Mesodermal cell (in vitro differentiated cells): ENCODE data around the gene SPATA9.
"Not testable (repeated sequence)": the region's sequence is repeated elsewhere in the genome, so short reads cannot be mapped to it uniquely, and the experiment has no call there.

Experiments
- H3K27ac ChIP-seq: 2 replicates; pipeline ENCODE4 v1.7.0; 2013; ENCODE audit warnings: mild to moderate bottlenecking, low read depth, low read length, moderate library complexity; ENCODE audit not compliant: severe bottlenecking
- H3K36me3 ChIP-seq: 2 replicates; pipeline ENCODE4 v1.7.1; 2013; ENCODE audit warnings: mild to moderate bottlenecking, low read length, moderate library complexity; ENCODE audit not compliant: control insufficient read depth, insufficient read depth
- H3K4me1 ChIP-seq: one replicate; pipeline ENCODE4 v1.7.1; 2013; ENCODE audit warnings: mild to moderate bottlenecking, low read length; ENCODE audit not compliant: insufficient read depth, control insufficient read depth, poor library complexity, severe bottlenecking
- H3K4me3 ChIP-seq: 2 replicates; pipeline ENCODE4 v1.7.0; 2013; ENCODE audit warnings: low read length, control low read depth, mild to moderate bottlenecking; ENCODE audit not compliant: insufficient read depth, poor library complexity, severe bottlenecking; ENCODE audit errors: extremely low read depth
- H3K9me3 ChIP-seq: 2 replicates; pipeline ENCODE4 v1.7.1; 2013; ENCODE audit warnings: mild to moderate bottlenecking, low read length, moderate library complexity; ENCODE audit not compliant: control insufficient read depth
- WGBS, 2 experiments: methylation state at CpG; one replicate each; pipeline ENCODE4 v1.1.5; 2013; ENCODE audit warnings: missing lambda C conversion rate in 2 of 2; ENCODE audit not compliant: insufficient coverage in 2 of 2; 5-methylcytosine and 5-hydroxymethylcytosine counted together

SPATA9 gene

GRCh38 chr5:95706196-95706595 is 23.4 kb upstream of the SPATA9 start:
- H3K4me1 ChIP-seq: peaks cover 10% of the 10 kb centered on the region
- no CpG with 5 or more reads among the region's 5 CpGs for WGBS, 2 experiments
- H3K27ac ChIP-seq, H3K4me3 ChIP-seq, H3K36me3 ChIP-seq, H3K9me3 ChIP-seq: not testable (repeated sequence)

GRCh38 chr5:95704150-95704549 is 21.4 kb upstream of the SPATA9 start:
- Histone ChIP-seq H3K9me3 (no peaks in the 10 kb centered on the region), H3K4me1 (peaks cover 3% of the 10 kb centered on the region), H3K36me3 (no peaks in the 10 kb centered on the region), H3K27ac (no peak overlapping the region), H3K4me3 (no peak overlapping the region)
- WGBS, 2 experiments: no CpG with 5 or more reads among the region's 1 CpG

DNA sequence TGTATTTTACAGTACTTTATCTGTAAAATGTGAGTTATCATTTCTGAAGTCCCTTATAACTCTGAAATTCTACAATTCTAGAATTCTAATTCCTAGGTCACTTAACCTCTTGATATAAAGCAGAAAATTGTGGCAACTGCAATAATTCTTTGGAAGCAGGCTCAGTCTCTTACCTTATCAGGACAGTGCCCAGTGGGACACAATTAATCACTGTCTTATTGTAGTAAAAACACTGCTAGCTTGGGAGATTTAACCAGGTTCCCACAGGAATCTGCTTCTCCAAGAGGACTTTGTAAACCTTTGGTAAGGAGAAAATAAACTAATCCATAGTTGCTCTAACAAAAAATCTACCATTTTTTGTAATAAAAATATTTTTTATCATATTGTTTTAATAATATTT is 18.3 kb upstream of the SPATA9 start:
- Histone ChIP-seq H3K4me1 (peaks cover 15% of the 10 kb centered on the region), H3K27ac (no peak overlapping the region), H3K36me3 (no peaks in the 10 kb centered on the region), H3K9me3 (no peaks in the 10 kb centered on the region), H3K4me3 (no peak overlapping the region)

- no peaks in the 10 kb centered on the region for H3K36me3 ChIP-seq
- 100% methylated on average over 1 of the region's 1 CpG for WGBS, 2 experiments
- no peak overlapping the region for H3K27ac ChIP-seq
Measured at GRCh38 chr5:95699337-95699736, 16.5 kb upstream of the SPATA9 start.

GRCh38 chr5:95697781-95698681 is 15.2 kb upstream of the SPATA9 start:
- WGBS, 2 experiments: 48 to 79% methylated on average over 2 to 5 of the region's 7 CpGs
- Histone ChIP-seq H3K9me3 (no peaks in the 10 kb centered on the region), H3K27ac (peak overlapping the region; percentile 95), H3K4me1 (peaks cover 15% of the 10 kb centered on the region), H3K4me3 (no peak overlapping the region), H3K36me3 (no peaks in the 10 kb centered on the region)

More at GRCh38 chr5:95699337-95699736, 16.5 kb upstream of the SPATA9 start:
- H3K4me3 ChIP-seq: no peak overlapping the region
- no peaks in the 10 kb centered on the region for H3K9me3 ChIP-seq
- H3K4me1 ChIP-seq: peaks cover 15% of the 10 kb centered on the region

- H3K4me1 ChIP-seq: peaks cover 6% of the 10 kb centered on the region
- H3K9me3 ChIP-seq: no peaks in the 10 kb centered on the region
- no peak overlapping the region for H3K27ac ChIP-seq
Measured at GRCh38 chr5:95690333-95690732, 7.5 kb upstream of the SPATA9 start.

DNA sequence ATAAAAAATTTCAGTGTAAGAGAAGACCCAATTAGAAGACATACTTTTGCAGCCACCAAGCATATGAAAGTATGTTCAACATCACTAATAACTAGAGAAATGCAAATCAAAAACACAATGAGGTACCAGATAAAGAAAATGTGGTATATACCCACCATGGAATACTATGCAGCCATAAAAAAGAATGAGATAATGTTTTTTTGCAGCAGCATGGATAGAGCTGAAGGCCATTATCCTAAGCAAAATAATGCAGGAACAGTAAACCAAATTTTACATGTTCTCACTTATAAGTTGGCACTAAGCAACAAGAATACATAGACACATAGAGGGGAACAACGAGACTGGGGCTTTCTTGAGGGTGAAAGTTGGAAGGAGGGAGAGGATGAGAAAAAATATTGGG is 6.9 kb upstream of the SPATA9 start:
- Histone ChIP-seq H3K27ac (no peak overlapping the region), H3K4me1 (peaks cover 6% of the 10 kb centered on the region), H3K9me3 (no peaks in the 10 kb centered on the region), H3K36me3 (no peaks in the 10 kb centered on the region), H3K4me3 (no peak overlapping the region)
- no CpG with 5 or more reads among the region's 1 CpG for WGBS, 2 experiments

More at GRCh38 chr5:95690333-95690732, 7.5 kb upstream of the SPATA9 start:
- no peak overlapping the region for H3K4me3 ChIP-seq
- no peaks in the 10 kb centered on the region for H3K36me3 ChIP-seq

DNA sequence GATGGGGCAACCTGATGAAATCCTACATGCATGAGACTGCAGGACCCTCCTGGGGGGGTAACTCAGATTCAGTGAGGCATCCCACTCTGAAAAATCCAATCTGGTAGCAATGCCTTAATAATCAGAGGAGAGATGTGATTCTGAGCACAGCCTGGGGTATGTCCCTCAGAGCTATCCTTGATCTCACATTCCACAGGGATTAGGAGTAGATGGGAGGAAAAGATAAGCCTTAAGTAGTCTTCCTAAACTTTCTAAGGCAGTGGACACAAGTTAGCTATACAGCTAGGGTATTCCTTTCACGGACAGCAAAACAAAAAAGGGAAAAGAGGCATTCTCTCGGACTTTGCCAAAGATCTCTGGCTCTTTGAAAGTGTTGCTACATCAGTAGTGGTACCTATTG is 3.9 kb upstream of the SPATA9 start:
- Histone ChIP-seq H3K4me1 (peaks cover 6% of the 10 kb centered on the region), H3K4me3 (no peak overlapping the region), H3K9me3 (no peaks in the 10 kb centered on the region), H3K27ac (peak overlapping the region; percentile 36), H3K36me3 (no peaks in the 10 kb centered on the region)
- 87% methylated on average over 2 of the region's 2 CpGs; no CpG with 5 or more reads in 1 of the 2 experiments for WGBS, 2 experiments

DNA sequence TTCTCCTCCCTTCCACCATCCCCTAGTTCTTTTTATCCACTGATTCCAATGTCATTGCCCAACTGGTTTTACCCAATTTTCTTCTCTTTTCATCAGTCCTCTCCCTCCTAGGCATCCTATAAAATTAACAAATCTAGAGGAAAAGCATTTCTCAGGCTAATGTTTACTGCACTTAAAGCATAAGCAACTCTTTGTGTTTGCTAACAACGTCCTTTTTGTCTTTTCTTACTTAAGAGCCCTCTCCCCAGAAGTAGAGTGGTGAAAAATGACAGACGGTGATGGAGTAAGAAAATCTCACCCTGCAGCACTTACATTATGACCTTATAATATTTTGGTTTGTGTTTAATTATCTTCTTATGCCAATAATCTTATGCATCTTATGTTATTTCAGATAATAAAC is 1.6 kb upstream of the SPATA9 start:
- H3K36me3 ChIP-seq: no peaks in the 10 kb centered on the region
- no peaks in the 10 kb centered on the region for H3K9me3 ChIP-seq
- WGBS, 2 experiments: 100% methylated on average over 1 of the region's 2 CpGs; no CpG with 5 or more reads in 1 of the 2 experiments

DNA sequence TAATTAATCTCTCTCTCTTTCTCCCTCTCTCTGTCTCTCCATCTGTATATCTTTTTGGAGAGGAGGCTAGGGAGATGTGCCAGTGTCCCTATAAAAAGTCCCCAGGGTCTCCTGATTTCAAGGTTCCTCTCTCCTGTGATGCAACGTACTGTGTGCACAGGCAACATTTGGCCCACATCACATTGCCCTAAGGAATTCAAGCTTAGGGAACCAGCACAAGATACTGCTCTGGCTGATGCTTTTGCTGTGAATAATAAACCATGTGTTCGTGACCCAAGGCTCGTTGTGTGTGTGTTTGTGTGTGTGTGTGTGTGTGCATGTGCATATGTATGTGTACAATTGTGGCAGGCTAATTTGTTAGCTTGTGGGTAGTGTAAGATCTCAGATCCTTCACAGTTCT is 9.7 kb downstream of the SPATA9 start:
- Histone ChIP-seq H3K4me3 (no peak overlapping the region), H3K4me1 (no peaks in the 10 kb centered on the region), H3K9me3 (no peaks in the 10 kb centered on the region), H3K27ac (no peak overlapping the region), H3K36me3 (no peaks in the 10 kb centered on the region)
- 81 to 90% methylated on average over 2 of the region's 3 CpGs for WGBS, 2 experiments

More for the DNA sequence above, 1.6 kb upstream of the SPATA9 start:
- Histone ChIP-seq H3K27ac (no peak overlapping the region), H3K4me3 (no peak overlapping the region), H3K4me1 (peaks cover 6% of the 10 kb centered on the region)

- Histone ChIP-seq H3K4me3 (no peak overlapping the region), H3K27ac (no peak overlapping the region)
Measured at GRCh38 chr5:95672641-95673040, 10.2 kb downstream of the SPATA9 start.

More at GRCh38 chr5:95672641-95673040, 10.2 kb downstream of the SPATA9 start:
- H3K4me1 ChIP-seq: no peaks in the 10 kb centered on the region
- H3K36me3 ChIP-seq: no peaks in the 10 kb centered on the region
- no peaks in the 10 kb centered on the region for H3K9me3 ChIP-seq
